SK-N-SH treated with all-trans-retinoic acid at 6 μM for 48 hours (cell line): ENCODE results near the gene CRP.
"Not testable (repeated sequence)": the region's sequence is repeated elsewhere in the genome, so short reads cannot be mapped to it uniquely, and the experiment has no call there.

ENCODE experiments used
- ATAC-seq: fragments of 200-7000 bp; cut with Tn5 transposase; 3 replicates; pipeline ENCODE4 v1.9.1; 2020; ENCODE audit warnings: mild to moderate bottlenecking, moderate library complexity
- ARNTL ChIP-seq: fragments of 450-650 bp; formaldehyde crosslinking; IDR thresholded peaks from 2 replicates; pipeline ENCODE4 v1.5.0; 2020; ENCODE audit warnings: low read depth, mild to moderate bottlenecking, moderate library complexity, borderline replicate concordance
- CSDC2 ChIP-seq: fragments of 250-450 bp; sonication (Bioruptor Pico); IDR thresholded peaks from 2 replicates; pipeline ENCODE4 v1.5.0; 2020; ENCODE audit warnings: mild to moderate bottlenecking, moderate library complexity
- ESRRG ChIP-seq: fragments of 250-450 bp; sonication (Bioruptor Pico); IDR thresholded peaks from 2 replicates; pipeline ENCODE4 v1.6.1; 2021; ENCODE audit warnings: mild to moderate bottlenecking
- GLIS3 ChIP-seq: fragments of 250-450 bp; sonication (Bioruptor Pico); IDR thresholded peaks from 2 replicates; pipeline ENCODE4 v1.5.0; 2020; ENCODE audit warnings: mild to moderate bottlenecking, moderate library complexity
- ISL1 ChIP-seq: fragments of 250-450 bp; sonication (Bioruptor Pico); IDR thresholded peaks from 2 replicates; pipeline ENCODE4 v2.1.2; 2022; ENCODE audit warnings: mild to moderate bottlenecking, moderate library complexity
- OSR1 ChIP-seq: fragments of 250-450 bp; sonication (Bioruptor Pico); IDR thresholded peaks from 2 replicates; pipeline ENCODE4 v1.8.0; 2022; ENCODE audit warnings: moderate library complexity, mild to moderate bottlenecking, inconsistent platforms
- PPARA ChIP-seq: fragments of 250-450 bp; sonication (Bioruptor Pico); IDR thresholded peaks from 2 replicates; pipeline ENCODE4 v1.5.0; 2020; ENCODE audit warnings: mild to moderate bottlenecking, borderline replicate concordance
- RARB ChIP-seq: fragments of 250-450 bp; sonication (Bioruptor Pico); IDR thresholded peaks from 2 replicates; pipeline ENCODE4 v1.8.0; 2021; ENCODE audit warnings: mild to moderate bottlenecking, moderate library complexity
- SNAI2 ChIP-seq: fragments of 250-450 bp; sonication (Bioruptor Pico); IDR thresholded peaks from 2 replicates; pipeline ENCODE4 v1.5.0; 2020; ENCODE audit warnings: mild to moderate bottlenecking, moderate library complexity
- TOX ChIP-seq: fragments of 250-450 bp; sonication (Bioruptor Pico); IDR thresholded peaks from 2 replicates; pipeline ENCODE4 v1.8.0; 2021; ENCODE audit warnings: mild to moderate bottlenecking, moderate library complexity, borderline replicate concordance
- ZC3H10 ChIP-seq: fragments of 250-450 bp; sonication (Bioruptor Pico); IDR thresholded peaks from 2 replicates; pipeline ENCODE4 v1.5.1; 2021; ENCODE audit warnings: mild to moderate bottlenecking, moderate library complexity
- ZFP3 ChIP-seq: fragments of 250-450 bp; sonication (Bioruptor Pico); IDR thresholded peaks from 2 replicates; pipeline ENCODE4 v1.5.0; 2020; ENCODE audit warnings: mild to moderate bottlenecking, moderate library complexity
- ZFP30 ChIP-seq: fragments of 450-650 bp; formaldehyde crosslinking; IDR thresholded peaks from 2 replicates; pipeline ENCODE4 v1.5.0; 2022; ENCODE audit warnings: mild to moderate bottlenecking, moderate library complexity
- ZNF565 ChIP-seq: fragments of 450-650 bp; formaldehyde crosslinking; conservative IDR thresholded peaks from 2 replicates; pipeline ENCODE4 v1.5.0; 2020; ENCODE audit warnings: low read depth, mild to moderate bottlenecking, moderate library complexity
- ZNF70 ChIP-seq: fragments of 450-650 bp; formaldehyde crosslinking; IDR thresholded peaks from 2 replicates; pipeline ENCODE4 v1.5.0; 2020; ENCODE audit warnings: mild to moderate bottlenecking, moderate library complexity
- TF ChIP-seq, protein P1 (sequence below): fragments of 250-450 bp; sonication (Bioruptor Pico); IDR thresholded peaks from 2 replicates; pipeline ENCODE4 v1.5.1; 2020; ENCODE audit warnings: low read depth, mild to moderate bottlenecking, moderate library complexity
- TF ChIP-seq, protein P2 (sequence below): fragments of 250-450 bp; sonication (Bioruptor Pico); IDR thresholded peaks from 2 replicates; pipeline ENCODE4 v1.5.0; 2020; ENCODE audit warnings: mild to moderate bottlenecking, moderate library complexity
- TF ChIP-seq, protein P3 (sequence below): fragments of 250-450 bp; sonication (Bioruptor Pico); IDR thresholded peaks from 2 replicates; pipeline ENCODE4 v1.5.1; 2021; ENCODE audit warnings: mild to moderate bottlenecking, moderate library complexity
- TF ChIP-seq, protein P4 (sequence below): fragments of 250-450 bp; sonication (Bioruptor Pico); IDR thresholded peaks from 2 replicates; pipeline ENCODE4 v1.8.0; 2020; ENCODE audit warnings: mild to moderate bottlenecking, moderate library complexity, borderline replicate concordance
- TF ChIP-seq, protein P5 (sequence below): fragments of 250-450 bp; sonication (Bioruptor Pico); IDR thresholded peaks from 2 replicates; pipeline ENCODE4 v1.8.0; 2021; ENCODE audit warnings: low read depth, mild to moderate bottlenecking, moderate library complexity, borderline replicate concordance

Gene CRP

DNA sequence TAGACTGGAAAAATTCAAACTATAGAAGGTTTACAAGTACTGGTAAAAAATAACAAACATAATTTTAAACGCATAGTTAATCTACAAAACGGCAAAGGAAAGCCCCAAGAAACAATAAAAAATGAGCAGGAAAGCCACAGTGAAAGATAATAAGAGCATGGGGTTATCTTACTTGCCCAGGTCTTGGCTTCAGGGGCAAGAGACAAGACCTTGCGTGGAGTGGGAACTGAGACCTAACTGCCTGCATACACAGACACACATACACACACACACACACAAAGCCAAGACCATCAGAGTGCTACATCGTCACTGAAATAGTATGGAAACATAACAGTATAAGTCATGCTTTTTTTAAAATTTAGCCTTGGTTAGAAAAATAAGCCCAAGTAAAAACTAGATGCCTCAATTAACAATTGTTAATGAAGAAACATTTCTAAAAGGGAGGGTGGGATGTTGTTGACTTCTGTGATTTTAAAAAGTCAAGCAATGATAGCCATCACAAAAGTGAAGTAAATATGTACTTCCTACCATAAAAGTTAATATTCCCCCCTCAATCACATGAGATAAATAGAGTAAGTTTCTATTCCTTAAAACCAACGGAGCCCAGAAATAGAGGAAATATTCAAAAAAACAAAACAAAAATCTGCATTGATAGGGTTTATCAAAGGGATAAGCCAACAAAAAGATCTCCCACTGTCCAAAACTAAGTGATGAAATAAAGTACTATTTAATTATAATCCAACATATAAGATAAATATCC is 29.4 kb upstream of the CRP start:
- ATAC-seq = no peak
- TF ChIP-seq ISL1 (CRISPR knock-in tag) (no peak), ZNF70 (CRISPR knock-in tag) (no peak), ZNF565 (CRISPR knock-in tag) (no peak), ZC3H10 (CRISPR knock-in tag) (no peak), PPARA (no peak), RARB (CRISPR knock-in tag) (no peak), ZFP30 (CRISPR knock-in tag) (no peak), GLIS3 (CRISPR knock-in tag) (no peak), TOX (no peak), ARNTL (CRISPR knock-in tag) (no peak), CSDC2 (no peak)
- TF ChIP-seq, protein P1, sequence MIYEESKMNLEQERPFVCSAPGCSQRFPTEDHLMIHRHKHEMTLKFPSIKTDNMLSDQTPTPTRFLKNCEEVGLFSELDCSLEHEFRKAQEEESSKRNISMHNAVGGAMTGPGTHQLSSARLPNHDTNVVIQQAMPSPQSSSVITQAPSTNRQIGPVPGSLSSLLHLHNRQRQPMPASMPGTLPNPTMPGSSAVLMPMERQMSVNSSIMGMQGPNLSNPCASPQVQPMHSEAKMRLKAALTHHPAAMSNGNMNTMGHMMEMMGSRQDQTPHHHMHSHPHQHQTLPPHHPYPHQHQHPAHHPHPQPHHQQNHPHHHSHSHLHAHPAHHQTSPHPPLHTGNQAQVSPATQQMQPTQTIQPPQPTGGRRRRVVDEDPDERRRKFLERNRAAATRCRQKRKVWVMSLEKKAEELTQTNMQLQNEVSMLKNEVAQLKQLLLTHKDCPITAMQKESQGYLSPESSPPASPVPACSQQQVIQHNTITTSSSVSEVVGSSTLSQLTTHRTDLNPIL (CRISPR knock-in tag) = no peak
- TF ChIP-seq, protein P2, sequence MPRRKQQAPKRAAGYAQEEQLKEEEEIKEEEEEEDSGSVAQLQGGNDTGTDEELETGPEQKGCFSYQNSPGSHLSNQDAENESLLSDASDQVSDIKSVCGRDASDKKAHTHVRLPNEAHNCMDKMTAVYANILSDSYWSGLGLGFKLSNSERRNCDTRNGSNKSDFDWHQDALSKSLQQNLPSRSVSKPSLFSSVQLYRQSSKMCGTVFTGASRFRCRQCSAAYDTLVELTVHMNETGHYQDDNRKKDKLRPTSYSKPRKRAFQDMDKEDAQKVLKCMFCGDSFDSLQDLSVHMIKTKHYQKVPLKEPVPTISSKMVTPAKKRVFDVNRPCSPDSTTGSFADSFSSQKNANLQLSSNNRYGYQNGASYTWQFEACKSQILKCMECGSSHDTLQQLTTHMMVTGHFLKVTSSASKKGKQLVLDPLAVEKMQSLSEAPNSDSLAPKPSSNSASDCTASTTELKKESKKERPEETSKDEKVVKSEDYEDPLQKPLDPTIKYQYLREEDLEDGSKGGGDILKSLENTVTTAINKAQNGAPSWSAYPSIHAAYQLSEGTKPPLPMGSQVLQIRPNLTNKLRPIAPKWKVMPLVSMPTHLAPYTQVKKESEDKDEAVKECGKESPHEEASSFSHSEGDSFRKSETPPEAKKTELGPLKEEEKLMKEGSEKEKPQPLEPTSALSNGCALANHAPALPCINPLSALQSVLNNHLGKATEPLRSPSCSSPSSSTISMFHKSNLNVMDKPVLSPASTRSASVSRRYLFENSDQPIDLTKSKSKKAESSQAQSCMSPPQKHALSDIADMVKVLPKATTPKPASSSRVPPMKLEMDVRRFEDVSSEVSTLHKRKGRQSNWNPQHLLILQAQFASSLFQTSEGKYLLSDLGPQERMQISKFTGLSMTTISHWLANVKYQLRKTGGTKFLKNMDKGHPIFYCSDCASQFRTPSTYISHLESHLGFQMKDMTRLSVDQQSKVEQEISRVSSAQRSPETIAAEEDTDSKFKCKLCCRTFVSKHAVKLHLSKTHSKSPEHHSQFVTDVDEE = no peak

DNA sequence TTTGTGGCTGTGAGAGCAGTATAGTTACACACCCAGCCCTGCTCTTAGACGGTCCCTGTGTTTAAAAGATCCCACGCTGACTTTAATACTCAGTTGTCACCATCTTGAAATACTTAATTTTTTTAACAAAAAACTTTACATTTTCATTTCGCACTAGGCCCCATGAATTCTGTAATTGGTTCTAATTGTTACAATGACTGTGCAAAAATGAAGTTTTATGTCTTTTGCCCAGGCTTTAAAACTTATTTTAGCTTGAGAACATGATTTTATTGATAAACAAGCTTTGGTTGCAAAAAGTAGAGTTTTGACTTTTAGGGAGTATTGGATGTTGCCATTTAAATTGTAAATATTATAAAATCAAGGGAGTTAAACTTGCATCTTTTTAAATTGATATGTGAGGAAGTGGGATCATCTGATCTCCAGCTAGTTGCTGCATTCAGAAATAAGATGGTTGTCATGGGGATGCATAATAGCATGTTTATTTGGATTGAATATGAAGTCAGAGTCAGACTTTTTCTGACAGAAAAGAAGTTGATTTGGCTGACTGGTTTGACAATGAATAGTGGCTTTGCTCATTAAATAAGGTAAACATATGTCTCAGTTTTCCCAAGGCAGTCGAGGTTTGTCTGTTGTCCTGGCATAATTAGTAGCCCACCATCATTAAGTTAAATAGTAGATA is 23.0 kb upstream of the CRP start:
- TF ChIP-seq, protein P3, sequence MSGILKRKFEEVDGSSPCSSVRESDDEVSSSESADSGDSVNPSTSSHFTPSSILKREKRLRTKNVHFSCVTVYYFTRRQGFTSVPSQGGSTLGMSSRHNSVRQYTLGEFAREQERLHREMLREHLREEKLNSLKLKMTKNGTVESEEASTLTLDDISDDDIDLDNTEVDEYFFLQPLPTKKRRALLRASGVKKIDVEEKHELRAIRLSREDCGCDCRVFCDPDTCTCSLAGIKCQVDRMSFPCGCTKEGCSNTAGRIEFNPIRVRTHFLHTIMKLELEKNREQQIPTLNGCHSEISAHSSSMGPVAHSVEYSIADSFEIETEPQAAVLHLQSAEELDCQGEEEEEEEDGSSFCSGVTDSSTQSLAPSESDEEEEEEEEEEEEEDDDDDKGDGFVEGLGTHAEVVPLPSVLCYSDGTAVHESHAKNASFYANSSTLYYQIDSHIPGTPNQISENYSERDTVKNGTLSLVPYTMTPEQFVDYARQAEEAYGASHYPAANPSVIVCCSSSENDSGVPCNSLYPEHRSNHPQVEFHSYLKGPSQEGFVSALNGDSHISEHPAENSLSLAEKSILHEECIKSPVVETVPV (CRISPR knock-in tag) = no peak
- no peak for ATAC-seq

DNA sequence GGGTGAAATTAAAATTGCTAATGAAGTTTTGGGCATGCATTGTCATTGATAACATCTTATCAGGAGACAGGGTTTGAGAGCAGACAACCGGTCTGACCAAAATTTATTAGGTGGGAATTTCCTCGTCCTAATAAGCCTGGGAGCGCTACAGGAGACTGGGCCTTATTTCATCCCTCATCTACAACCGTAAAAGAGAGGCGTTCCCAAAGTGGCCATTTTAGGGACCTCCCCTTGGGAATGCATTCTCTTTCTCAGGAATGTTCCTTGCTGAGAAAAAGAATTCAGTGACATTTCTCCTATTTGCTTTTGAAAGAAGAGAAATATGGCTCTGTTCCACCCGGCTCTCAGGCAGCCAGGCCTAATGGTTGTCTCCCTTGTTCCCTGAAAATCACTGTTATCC is 8.8 kb upstream of the CRP start:
- not testable (repeated sequence) for ATAC-seq

DNA sequence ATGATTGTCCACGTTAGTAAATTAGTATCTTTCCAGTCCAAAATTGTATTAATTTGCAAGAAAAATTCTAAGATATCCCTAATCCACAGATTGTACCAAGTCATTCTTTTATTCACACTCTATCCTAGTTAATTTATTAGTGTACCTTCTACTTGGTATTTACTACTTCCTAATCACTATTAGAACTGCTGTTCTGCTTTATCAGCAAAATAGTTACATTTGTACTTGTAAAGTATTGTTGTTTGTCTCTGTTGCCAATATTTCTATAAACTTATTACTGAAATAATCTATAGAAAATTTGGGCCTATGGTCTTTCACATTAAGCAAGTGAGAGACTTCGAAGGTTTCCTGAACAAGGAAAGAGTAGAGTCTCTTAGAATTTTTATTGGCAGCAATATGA is 5.6 kb upstream of the CRP start:
- TF ChIP-seq, protein P2 = no peak
- TF ChIP-seq, protein P1 (CRISPR knock-in tag) = no peak
- TF ChIP-seq OSR1 (CRISPR knock-in tag) (no peak), ZNF565 (CRISPR knock-in tag) (no peak), ESRRG (no peak), PPARA (no peak), ZFP3 (CRISPR knock-in tag) (no peak), TOX (no peak), ZNF70 (CRISPR knock-in tag) (no peak), RARB (CRISPR knock-in tag) (no peak), SNAI2 (CRISPR knock-in tag) (no peak), ZFP30 (CRISPR knock-in tag) (no peak), ISL1 (CRISPR knock-in tag) (no peak), ARNTL (CRISPR knock-in tag) (no peak), ZC3H10 (CRISPR knock-in tag) (no peak)
- TF ChIP-seq, protein P4, sequence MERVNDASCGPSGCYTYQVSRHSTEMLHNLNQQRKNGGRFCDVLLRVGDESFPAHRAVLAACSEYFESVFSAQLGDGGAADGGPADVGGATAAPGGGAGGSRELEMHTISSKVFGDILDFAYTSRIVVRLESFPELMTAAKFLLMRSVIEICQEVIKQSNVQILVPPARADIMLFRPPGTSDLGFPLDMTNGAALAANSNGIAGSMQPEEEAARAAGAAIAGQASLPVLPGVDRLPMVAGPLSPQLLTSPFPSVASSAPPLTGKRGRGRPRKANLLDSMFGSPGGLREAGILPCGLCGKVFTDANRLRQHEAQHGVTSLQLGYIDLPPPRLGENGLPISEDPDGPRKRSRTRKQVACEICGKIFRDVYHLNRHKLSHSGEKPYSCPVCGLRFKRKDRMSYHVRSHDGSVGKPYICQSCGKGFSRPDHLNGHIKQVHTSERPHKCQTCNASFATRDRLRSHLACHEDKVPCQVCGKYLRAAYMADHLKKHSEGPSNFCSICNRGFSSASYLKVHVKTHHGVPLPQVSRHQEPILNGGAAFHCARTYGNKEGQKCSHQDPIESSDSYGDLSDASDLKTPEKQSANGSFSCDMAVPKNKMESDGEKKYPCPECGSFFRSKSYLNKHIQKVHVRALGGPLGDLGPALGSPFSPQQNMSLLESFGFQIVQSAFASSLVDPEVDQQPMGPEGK (CRISPR knock-in tag) = no peak
- TF ChIP-seq, protein P5, sequence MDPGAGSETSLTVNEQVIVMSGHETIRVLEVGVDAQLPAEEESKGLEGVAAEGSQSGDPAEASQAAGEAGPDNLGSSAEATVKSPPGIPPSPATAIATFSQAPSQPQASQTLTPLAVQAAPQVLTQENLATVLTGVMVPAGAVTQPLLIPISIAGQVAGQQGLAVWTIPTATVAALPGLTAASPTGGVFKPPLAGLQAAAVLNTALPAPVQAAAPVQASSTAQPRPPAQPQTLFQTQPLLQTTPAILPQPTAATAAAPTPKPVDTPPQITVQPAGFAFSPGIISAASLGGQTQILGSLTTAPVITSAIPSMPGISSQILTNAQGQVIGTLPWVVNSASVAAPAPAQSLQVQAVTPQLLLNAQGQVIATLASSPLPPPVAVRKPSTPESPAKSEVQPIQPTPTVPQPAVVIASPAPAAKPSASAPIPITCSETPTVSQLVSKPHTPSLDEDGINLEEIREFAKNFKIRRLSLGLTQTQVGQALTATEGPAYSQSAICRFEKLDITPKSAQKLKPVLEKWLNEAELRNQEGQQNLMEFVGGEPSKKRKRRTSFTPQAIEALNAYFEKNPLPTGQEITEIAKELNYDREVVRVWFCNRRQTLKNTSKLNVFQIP (CRISPR knock-in tag) = no peak
- ATAC-seq = no peak
